HG02763 (cell line): ENCODE measurements around the gene RBM15B.
"Not testable (repeated sequence)": the region's sequence is repeated elsewhere in the genome, so short reads cannot be mapped to it uniquely, and the experiment has no call there.

Experiments
- ATAC-seq: cut with Tn5 transposase; IDR thresholded peaks from one replicate; pipeline ENCODE4 v1.9.1; 2021; ENCODE audit warnings: mild to moderate bottlenecking, moderate library complexity; ENCODE audit not compliant: unreplicated experiment

Gene RBM15B

GRCh38 chr3:51378726-51379125, 12.4 kb upstream of the RBM15B start:
- ATAC-seq: no peak

- ATAC-seq: no peak
These were observed 11.8 kb upstream of the RBM15B start for GRCh38 chr3:51379301-51379700.

DNA sequence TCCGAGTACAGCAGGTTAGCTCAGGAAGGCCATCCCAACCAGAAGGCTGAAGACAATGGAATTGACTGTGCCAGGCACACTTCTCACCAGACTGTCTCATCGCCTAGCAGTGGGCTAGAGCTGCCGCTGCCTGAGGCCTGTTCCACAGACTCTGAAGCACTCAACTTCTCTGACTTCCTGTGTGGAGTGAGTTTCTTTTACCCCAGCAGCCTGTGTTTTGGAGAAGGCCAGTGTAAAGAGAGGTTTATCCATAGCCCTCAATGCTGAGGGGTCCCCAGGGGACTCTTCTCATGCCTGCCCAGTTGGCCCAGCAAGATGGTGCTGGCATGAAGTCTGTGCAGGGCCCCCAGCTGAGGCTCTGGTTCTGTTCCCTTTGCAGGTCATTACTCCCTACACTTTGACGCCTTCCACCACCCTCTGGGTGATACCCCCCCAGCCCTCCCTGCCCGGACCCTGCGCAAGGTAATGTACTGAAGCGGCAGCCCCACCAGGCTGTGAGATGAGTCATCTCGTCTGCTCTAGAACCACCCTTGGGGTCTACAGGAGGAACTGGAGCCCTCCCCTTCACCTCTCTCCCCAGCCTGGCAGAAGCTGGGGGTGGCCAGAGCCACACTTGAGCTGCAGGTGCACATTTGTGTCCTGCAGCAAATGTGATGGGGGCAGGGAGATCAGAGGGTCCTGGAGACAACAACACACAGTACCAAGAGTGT, 11.2 kb upstream of the RBM15B start:
- ATAC-seq: no peak

GRCh38 chr3:51380601-51381332, 10.3 kb upstream of the RBM15B start:
- ATAC-seq: no peak

GRCh38 chr3:51381333-51381705, 9.8 kb upstream of the RBM15B start:
- no peak for ATAC-seq

- ATAC-seq: no peak
These were observed 8.9 kb upstream of the RBM15B start for GRCh38 chr3:51382076-51382745.

DNA sequence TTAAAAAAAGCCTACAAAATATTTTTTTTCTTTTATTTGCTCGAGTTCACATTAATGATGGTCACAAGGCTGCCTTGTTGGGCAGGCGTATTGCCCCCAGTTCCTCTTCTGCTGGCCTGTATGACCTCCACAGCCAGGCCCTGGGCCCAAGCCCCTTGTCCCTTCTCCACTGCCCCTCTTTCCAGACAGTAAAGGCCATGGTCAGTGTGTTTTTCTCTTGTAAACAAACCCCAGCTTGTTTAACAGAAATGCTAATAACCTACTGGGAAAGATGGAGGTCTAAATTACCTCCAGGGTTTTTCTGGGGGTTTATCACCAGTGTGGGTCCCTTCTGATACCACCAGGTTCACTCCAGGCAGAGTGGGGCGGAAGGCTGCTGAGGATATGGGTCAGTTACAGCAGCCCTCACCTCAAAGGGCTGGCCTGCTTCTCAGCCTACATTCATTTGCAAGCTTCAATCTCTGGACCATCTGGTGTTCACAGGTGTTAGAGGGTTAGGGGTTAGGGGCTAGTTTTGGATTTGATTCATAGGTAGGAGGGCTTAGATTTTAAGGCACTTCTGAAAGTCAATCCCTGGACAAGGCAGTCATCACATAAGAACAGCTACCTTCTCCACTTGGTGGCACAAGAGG, 8.0 kb upstream of the RBM15B start:
- no peak for ATAC-seq

GRCh38 chr3:51384055-51384725, 6.9 kb upstream of the RBM15B start:
- peak; percentile 5 for ATAC-seq

DNA sequence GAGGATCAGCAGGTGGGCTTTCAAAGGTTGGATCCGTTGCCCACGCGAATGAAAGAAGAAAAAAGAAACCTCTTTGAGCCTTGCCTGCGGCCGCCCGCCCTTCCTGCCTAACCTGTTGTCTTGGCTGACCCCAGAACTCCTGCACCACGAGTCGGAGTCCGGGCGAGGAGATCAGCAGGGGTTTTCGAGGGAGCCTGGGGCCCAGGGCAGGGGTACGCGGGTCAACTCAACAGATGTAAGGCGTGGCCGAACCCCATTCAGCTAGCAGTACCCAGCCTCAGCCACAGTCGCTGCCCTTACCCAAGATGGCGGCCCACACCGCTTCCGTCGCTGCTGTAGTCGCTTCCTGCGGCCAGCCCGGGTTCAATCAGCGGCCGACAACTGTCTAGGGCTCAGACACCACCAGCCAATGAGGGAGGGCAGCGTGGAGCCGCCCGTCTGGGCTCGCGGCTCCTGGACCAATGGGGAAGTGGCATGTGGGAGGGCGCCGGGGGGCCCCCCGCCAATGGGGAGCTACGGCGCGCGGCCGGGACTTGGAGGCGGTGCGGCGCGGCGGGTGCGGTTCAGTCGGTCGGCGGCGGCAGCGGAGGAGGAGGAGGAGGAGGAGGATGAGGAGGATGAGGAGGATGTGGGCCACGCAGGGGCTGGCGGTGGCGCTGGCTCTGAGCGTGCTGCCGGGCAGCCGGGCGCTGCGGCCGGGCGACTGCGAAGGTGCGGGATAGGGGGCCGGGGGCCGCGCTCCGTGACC, 6.2 kb upstream of the RBM15B start, which contains the start of gene MANF:
Gene MANF, plus strand, starts transcription at position 566 of the 748 bp plus-strand sequence. Its CDS starts 52 bp downstream, at position 618.
- ATAC-seq: peak; percentile 94

DNA sequence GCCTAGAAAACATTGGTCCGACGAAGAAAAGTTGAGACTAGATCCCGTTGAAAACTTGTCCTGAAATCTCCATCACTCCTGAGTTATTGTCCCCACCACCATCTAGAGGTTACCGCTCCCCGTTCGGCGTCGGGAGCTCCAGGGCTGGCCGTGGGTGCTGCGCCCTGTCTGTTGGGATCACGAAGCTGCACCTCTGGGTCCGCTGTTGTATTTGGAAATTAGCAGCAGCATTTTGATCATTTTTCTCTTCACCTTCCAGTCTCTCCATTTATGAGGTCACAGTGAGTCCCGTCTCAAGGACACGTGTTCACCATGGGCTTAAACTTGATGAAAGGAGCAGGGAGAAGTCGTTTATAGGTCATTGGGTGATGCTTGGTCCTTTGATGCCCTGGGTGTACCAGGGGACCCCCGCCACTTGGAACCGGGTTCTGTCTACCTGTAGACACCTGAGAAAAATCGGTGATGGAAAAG, 5.4 kb upstream of the RBM15B start:
- ATAC-seq: no peak

GRCh38 chr3:51386159-51386851, 4.8 kb upstream of the RBM15B start:
- ATAC-seq: no peak

DNA sequence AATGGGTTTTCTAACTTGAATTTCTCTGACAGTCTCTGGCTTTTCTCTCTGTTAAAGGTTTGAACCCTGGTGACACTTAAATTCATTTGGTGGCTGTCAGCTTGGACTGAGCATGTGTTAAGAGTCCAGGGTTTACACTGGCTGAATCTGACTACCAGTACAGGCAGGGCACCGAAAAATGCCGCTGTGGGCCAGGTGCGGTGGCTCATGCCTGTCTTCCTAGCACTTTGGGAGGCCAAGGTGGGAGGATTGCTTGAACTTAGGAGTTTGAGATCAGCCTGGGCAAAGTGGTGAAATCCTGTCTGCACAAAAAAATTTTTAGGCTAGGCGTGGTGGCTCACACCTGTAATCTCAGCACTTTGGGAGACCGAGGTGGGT, 4.2 kb upstream of the RBM15B start:
- ATAC-seq: no peak

DNA sequence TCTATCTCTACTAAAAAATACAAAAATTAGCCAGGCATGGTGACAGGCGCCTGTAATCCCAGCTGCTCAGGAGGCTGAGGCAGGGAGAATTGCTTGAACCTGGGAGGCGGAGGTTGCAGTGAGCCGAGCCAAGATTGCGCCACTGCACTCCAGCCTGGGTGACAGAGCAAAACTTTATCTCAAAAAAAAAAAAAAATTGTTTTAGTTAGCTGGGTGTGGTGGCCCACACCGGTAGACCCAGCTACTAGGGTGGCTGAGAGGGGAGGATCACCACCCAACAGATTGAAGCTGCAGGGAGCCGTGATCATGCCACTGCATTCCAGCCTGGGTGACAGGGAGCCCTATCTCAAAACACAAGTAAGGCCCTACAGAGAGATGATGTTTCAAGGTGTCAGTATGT, 3.8 kb upstream of the RBM15B start:
- not testable (repeated sequence) for ATAC-seq

DNA sequence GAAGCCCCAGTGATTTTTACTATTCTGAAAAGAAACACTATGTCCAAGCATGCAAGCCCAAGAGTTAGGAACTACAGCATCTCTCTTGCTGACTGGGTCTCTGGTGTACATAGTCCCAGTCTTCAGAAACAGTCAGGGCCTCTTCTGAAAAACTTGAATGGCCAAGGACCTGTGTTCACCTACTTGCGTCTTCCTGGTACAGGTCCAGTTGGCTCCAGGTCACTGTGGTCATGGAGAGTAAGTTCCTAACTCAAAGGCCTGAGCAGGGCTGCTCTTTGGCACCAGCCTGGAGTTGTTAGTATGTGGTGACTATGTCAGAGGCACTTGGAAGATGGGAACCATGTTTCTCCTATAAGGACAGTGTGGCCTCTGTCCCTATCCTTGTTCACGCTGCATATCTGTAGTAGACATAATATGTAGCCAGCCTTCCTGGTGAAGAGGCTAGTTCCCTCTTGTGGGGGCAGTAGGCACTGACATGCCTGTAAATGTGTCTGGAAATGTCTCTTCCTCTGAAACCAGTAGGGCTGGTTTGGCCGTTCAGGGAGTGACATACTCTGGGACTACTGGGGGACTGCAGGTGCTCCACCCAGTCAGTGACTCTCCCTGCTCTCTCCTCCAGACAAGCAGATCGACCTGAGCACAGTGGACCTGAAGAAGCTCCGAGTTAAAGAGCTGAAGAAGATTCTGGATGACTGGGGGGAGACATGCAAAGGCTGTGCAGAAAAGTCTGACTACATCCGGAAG, 2.6 kb upstream of the RBM15B start:
- ATAC-seq: no peak

- no peak for ATAC-seq
These were observed 1.5 kb upstream of the RBM15B start for GRCh38 chr3:51389423-51390183.

- no peak for ATAC-seq
These were observed 625 bp upstream of the RBM15B start for GRCh38 chr3:51390246-51391074.
